Superior temporal gyrus (tissue), 1 donor: Measurements from ENCODE around the gene SCAF1.
"Not testable (repeated sequence)": the region's sequence is repeated elsewhere in the genome, so short reads cannot be mapped to it uniquely, and the experiment has no call there.

ENCODE experiments used
- DNase-seq: peaks from one replicate; pipeline ENCODE4 v3.0.0-alpha.2; 2016; ENCODE audit errors: extremely low spot score

Gene SCAF1

GRCh38 chr19:49614096-49614833, 27.7 kb upstream of the SCAF1 start:
- DNase-seq, result no peak

- no peak for DNase-seq
Measured at GRCh38 chr19:49615861-49616260, 26.1 kb upstream of the SCAF1 start.

- DNase-seq, result no peak
Measured at GRCh38 chr19:49616532-49616931, 25.5 kb upstream of the SCAF1 start.

GRCh38 chr19:49616945-49617344, 25.1 kb upstream of the SCAF1 start:
- DNase-seq, result no peak

- DNase-seq, result not testable (repeated sequence)
Measured at GRCh38 chr19:49617860-49618259, 24.1 kb upstream of the SCAF1 start.

GRCh38 chr19:49624967-49625910, 16.8 kb upstream of the SCAF1 start:
- no peak for DNase-seq

- no peak for DNase-seq
Measured at GRCh38 chr19:49626226-49626625, 15.8 kb upstream of the SCAF1 start.

GRCh38 chr19:49629659-49630058, 12.3 kb upstream of the SCAF1 start:
- DNase-seq, result no peak

- DNase-seq, result no peak
Measured at GRCh38 chr19:49631014-49631588, 10.9 kb upstream of the SCAF1 start.

GRCh38 chr19:49631610-49632192, 10.3 kb upstream of the SCAF1 start:
- DNase-seq, result no peak

- no peak for DNase-seq
Measured at GRCh38 chr19:49632576-49632975, 9.4 kb upstream of the SCAF1 start.

- DNase-seq, result not testable (repeated sequence)
Measured at GRCh38 chr19:49633273-49633672, 8.7 kb upstream of the SCAF1 start.

GRCh38 chr19:49635530-49636232, 6.3 kb upstream of the SCAF1 start:
- DNase-seq, result peak; percentile 11

- DNase-seq, result no peak
Measured at GRCh38 chr19:49636233-49636932, 5.6 kb upstream of the SCAF1 start.

GRCh38 chr19:49637821-49638738, 3.9 kb upstream of the SCAF1 start:
- no peak for DNase-seq

GRCh38 chr19:49639401-49640112, 2.5 kb upstream of the SCAF1 start:
- DNase-seq, result no peak

GRCh38 chr19:49640113-49640898, 1.7 kb upstream of the SCAF1 start, which contains the start of gene RRAS:
TSS of gene RRAS (minus strand) at chr19:49640143. CDS start at chr19:49640098, 45 bp downstream.
- DNase-seq, result peak; percentile 100

- DNase-seq, result no peak
Measured at GRCh38 chr19:49642492-49643035, 555 bp downstream of the SCAF1 start.
